Measurements from ENCODE around the gene BMAL1. TPM values are rescaled to one million over a fixed set of nuclear protein-coding genes. Genes with fewer than 3 reads are reported as not detected.

The BMAL1 gene
- total RNA-seq, 1 experiment from 2014 or later = 3.3 TPM

GRCh38 chr11:13297308-13297916 lies 19.8 kb downstream of the BMAL1 start:
- Histone ChIP-seq H3K79me2 (ENCODE audit: insufficient read depth, low read length) (no peaks in the 10 kb centered on the region), H3K4me2 (ENCODE audit: insufficient read depth, insufficient read length, low read length) (no peak overlapping the region), H2AK5ac (ENCODE audit: insufficient read length, low read length) (no peak overlapping the region), H3K56ac (ENCODE audit: insufficient read length, low read depth, low read length) (no peak overlapping the region), H3K23ac (ENCODE audit: insufficient read length, low read depth, low read length) (no peak overlapping the region), H4K8ac (replicated peaks; ENCODE audit: insufficient read length, low read depth, low read length) (no peak overlapping the region), H3T11ph (ENCODE audit: low read length) (no peak overlapping the region), H2BK120ac (ENCODE audit: low read depth, low read length, poor library complexity, severe bottlenecking) (no peak overlapping the region), H3K14ac (ENCODE audit: insufficient read depth, low read length) (no peak overlapping the region), H3K4ac (ENCODE audit: low read depth, low read length) (no peak overlapping the region), H3K79me1 (ENCODE audit: insufficient read depth, low read depth, low read length, poor library complexity, severe bottlenecking) (no peaks in the 10 kb centered on the region), H2BK12ac (ENCODE audit: insufficient read length, low read depth, low read length) (no peak overlapping the region), H2BK20ac (ENCODE audit: low read depth, low read length, poor library complexity, severe bottlenecking) (no peak overlapping the region), H3K27me3 (ENCODE audit: insufficient read depth, low read length) (no peaks in the 10 kb centered on the region), H3K18ac (ENCODE audit: insufficient read length, low read depth, low read length) (no peak overlapping the region), H3K9me3 (ENCODE audit: control insufficient read depth, low read depth, low read length) (no peaks in the 10 kb centered on the region), H2BK15ac (ENCODE audit: low read depth, low read length) (no peak overlapping the region), H2AFZ (ENCODE audit: low read length) (no peak overlapping the region), H4K5ac (ENCODE audit: insufficient read length, low read depth, low read length) (no peak overlapping the region), H4K20me1 (ENCODE audit: control insufficient read depth, insufficient read depth, insufficient read length) (peaks cover 2% of the 10 kb centered on the region), H3K23me2 (ENCODE audit: insufficient read length, low read depth, low read length, poor library complexity, severe bottlenecking) (no peaks in the 10 kb centered on the region), H3K9ac (ENCODE audit: extremely low read depth, insufficient read length, low read length) (no peak overlapping the region), H3K27ac (ENCODE audit: insufficient read length, low read depth, low read length) (no peak overlapping the region), H4K91ac (ENCODE audit: insufficient read length, low read depth, low read length) (no peak overlapping the region), H2BK5ac (ENCODE audit: insufficient read length, low read length) (no peak overlapping the region), H3K4me1 (ENCODE audit: insufficient read depth, low read length) (no peaks in the 10 kb centered on the region)
- Mint-ChIP-seq H3K4me1 (peaks cover 11 to 30% of the 10 kb centered on the region in 2 experiments), H3K27ac (peak overlapping the region in 1 of 3 experiments; percentile 27; a peak in 1 of 7 replicates), H3K36me3 (ENCODE audit: insufficient read depth in 1 of 3, low read depth in 3 of 3) (no peaks in the 10 kb centered on the region; a peak in 1 of 7 replicates), H3K4me3 (no peak overlapping the region), H3K9me3 (no peaks in the 10 kb centered on the region), H3K27me3 (ENCODE audit: low read depth) (peaks cover 1% of the 10 kb centered on the region)
- no peak for TF ChIP-seq CTCF (conservative IDR thresholded peaks at IDR 0.05)
- no CpG with 5 or more reads among the region's 5 CpGs for WGBS (ENCODE audit: extremely low coverage, insufficient read length, low lambda C conversion rate)
- no peak for DNase-seq
